Endodermal cell (in vitro differentiated cells): Measurements from ENCODE around the gene HADHA. TPM values are rescaled to one million over a fixed set of nuclear protein-coding genes. Genes with fewer than 3 reads are reported as not detected.
A peak's percentile ranks its signal among the peaks of the same experiment; 100 is the strongest.

Source experiments
- DNase-seq: peaks from one replicate; pipeline ENCODE4 v3.0.0-alpha.2; 2017
- H3K27ac ChIP-seq: 2 replicates; pipeline ENCODE4 v1.5.1; 2013; ENCODE audit warnings: mild to moderate bottlenecking, low read depth, low read length, moderate library complexity
- H3K27me3 ChIP-seq: 2 replicates; pipeline ENCODE4 v1.6.1; 2013; ENCODE audit warnings: mild to moderate bottlenecking, low read length, moderate library complexity; ENCODE audit not compliant: insufficient read depth, control insufficient read depth, poor library complexity, severe bottlenecking
- H3K36me3 ChIP-seq: 2 replicates; pipeline ENCODE4 v1.7.0; 2013; ENCODE audit warnings: mild to moderate bottlenecking, low read length, moderate library complexity; ENCODE audit not compliant: control insufficient read depth, insufficient read depth
- H3K4me1 ChIP-seq: one replicate; pipeline ENCODE4 v1.7.0; 2013; ENCODE audit warnings: low read length; ENCODE audit not compliant: control insufficient read depth, insufficient read depth
- H3K4me3 ChIP-seq: 2 replicates; pipeline ENCODE4 v1.5.1; 2013; ENCODE audit warnings: mild to moderate bottlenecking, low read length, moderate library complexity
- H3K9ac ChIP-seq: 2 replicates; pipeline ENCODE4 v1.6.1; 2013; ENCODE audit warnings: mild to moderate bottlenecking, low read length, moderate library complexity; ENCODE audit not compliant: poor library complexity, severe bottlenecking; ENCODE audit errors: extremely low read depth
- H3K9me3 ChIP-seq: 2 replicates; pipeline ENCODE4 v1.6.1; 2013; ENCODE audit warnings: mild to moderate bottlenecking, low read length, moderate library complexity; ENCODE audit not compliant: control insufficient read depth
- H3K27ac Mint-ChIP-seq: 2 replicates; pipeline ENCODE4 v1.8.0; 2020; ENCODE audit warnings: mixed read lengths
- H3K27me3 Mint-ChIP-seq: 2 replicates; pipeline ENCODE4 v1.8.0; 2021; ENCODE audit warnings: mild to moderate bottlenecking, mixed read lengths; ENCODE audit not compliant: insufficient read depth
- H3K36me3 Mint-ChIP-seq: 2 replicates; pipeline ENCODE4 v1.8.0; 2020; ENCODE audit warnings: low read depth, mixed read lengths
- H3K4me1 Mint-ChIP-seq: 2 replicates; pipeline ENCODE4 v1.8.0; 2020; ENCODE audit warnings: mixed read lengths
- H3K4me3 Mint-ChIP-seq: 2 replicates; pipeline ENCODE4 v1.8.0; 2020; ENCODE audit warnings: mild to moderate bottlenecking, moderate library complexity, mixed read lengths
- H3K9me3 Mint-ChIP-seq: 2 replicates; pipeline ENCODE4 v1.8.0; 2020; ENCODE audit warnings: mild to moderate bottlenecking, mixed read lengths
- WGBS, 2 experiments: methylation state at CpG; one replicate each; pipeline versions ENCODE4 v1.1.5 to v1.1.7; 2013; ENCODE audit warnings: missing lambda C conversion rate in 2 of 2, mixed read lengths in 1 of 2; ENCODE audit not compliant: insufficient coverage in 1 of 2, insufficient read length in 1 of 2; 5-methylcytosine and 5-hydroxymethylcytosine counted together
- total RNA-seq, 2 donors: library from RNA; stranded (reverse); fragmentation: NEBNext Ultra II Directional in 1 of 2; extraction: Animal tissue kit (Norgen Biotek cat#: 25700) in 1 of 2; gene quantifications; 2 replicates in 1 of 2; 3 replicates in 1 of 2; pipeline ENCODE4 v1.2.1, GENCODE V29; 2021
- TF ChIP-seq, protein P1 (sequence below): fragments of 200-600 bp; sonication (generic); conservative IDR thresholded peaks from 2 replicates; pipeline ENCODE4 v1.5.0; 2021; ENCODE audit warnings: antibody characterized with exemption, mild to moderate bottlenecking

The HADHA gene
- total RNA-seq, 2 donors from 2014 or later: 83.8 to 86.7 TPM

GRCh38 chr2:26195040-26195984 is 49.1 kb downstream of the HADHA start:
- Mint-ChIP-seq H3K4me1 (peaks cover 11% of the 10 kb centered on the region), H3K27ac (no peak overlapping the region), H3K9me3 (no peaks in the 10 kb centered on the region), H3K27me3 (peaks cover 6% of the 10 kb centered on the region), H3K4me3 (no peak overlapping the region), H3K36me3 (peaks cover 84% of the 10 kb centered on the region)
- H3K27me3 ChIP-seq: no peaks in the 10 kb centered on the region
- no peaks in the 10 kb centered on the region for H3K9me3 ChIP-seq
- H3K27ac ChIP-seq: no peak overlapping the region
- TF ChIP-seq, protein P1, sequence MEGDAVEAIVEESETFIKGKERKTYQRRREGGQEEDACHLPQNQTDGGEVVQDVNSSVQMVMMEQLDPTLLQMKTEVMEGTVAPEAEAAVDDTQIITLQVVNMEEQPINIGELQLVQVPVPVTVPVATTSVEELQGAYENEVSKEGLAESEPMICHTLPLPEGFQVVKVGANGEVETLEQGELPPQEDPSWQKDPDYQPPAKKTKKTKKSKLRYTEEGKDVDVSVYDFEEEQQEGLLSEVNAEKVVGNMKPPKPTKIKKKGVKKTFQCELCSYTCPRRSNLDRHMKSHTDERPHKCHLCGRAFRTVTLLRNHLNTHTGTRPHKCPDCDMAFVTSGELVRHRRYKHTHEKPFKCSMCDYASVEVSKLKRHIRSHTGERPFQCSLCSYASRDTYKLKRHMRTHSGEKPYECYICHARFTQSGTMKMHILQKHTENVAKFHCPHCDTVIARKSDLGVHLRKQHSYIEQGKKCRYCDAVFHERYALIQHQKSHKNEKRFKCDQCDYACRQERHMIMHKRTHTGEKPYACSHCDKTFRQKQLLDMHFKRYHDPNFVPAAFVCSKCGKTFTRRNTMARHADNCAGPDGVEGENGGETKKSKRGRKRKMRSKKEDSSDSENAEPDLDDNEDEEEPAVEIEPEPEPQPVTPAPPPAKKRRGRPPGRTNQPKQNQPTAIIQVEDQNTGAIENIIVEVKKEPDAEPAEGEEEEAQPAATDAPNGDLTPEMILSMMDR: no peak
- peaks cover 10% of the 10 kb centered on the region for H3K4me1 ChIP-seq
- no peak for DNase-seq
- WGBS, 2 experiments: 88 to 92% methylated on average over 4 to 12 of the region's 12 CpGs
- H3K9ac ChIP-seq: no peak overlapping the region
- no peak overlapping the region for H3K4me3 ChIP-seq
- peaks cover 88% of the 10 kb centered on the region for H3K36me3 ChIP-seq

DNA sequence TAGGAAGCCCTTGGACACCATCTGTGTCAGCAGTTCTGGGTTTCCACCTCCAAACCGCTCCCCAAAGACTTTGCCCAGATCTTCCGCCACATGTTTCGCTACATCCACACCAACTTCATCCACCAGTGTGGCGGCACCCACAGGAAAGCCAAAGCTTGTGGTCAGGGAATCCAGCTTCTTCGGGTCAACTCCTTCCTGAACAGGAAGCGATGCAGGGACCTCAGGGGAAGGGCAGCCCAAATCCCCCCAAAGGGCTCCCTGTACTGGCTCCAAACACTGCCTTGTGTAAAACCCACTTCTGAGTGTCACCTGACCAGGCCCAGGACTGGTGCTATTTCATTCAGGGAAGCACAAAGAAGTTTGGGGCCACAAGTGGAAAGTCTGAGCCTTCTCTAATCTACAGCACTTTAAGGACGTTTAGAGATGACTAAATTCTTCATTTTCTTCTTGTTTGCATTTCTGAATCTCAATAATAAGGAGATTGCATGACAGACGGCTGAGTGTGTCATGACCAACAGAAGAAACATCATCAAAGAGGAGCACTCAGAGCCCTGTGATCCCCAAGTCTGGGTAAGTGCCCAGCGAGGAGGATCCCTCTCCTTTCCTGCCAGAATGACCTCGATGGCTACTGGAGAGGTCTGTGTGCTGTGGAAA is 50.7 kb downstream of the HADHA start:
- H3K36me3 Mint-ChIP-seq: peaks cover 76% of the 10 kb centered on the region
- Histone ChIP-seq H3K27ac (no peak overlapping the region), H3K4me3 (no peak overlapping the region), H3K36me3 (peaks cover 84% of the 10 kb centered on the region), H3K9me3 (no peaks in the 10 kb centered on the region), H3K4me1 (peaks cover 10% of the 10 kb centered on the region), H3K9ac (no peak overlapping the region), H3K27me3 (no peaks in the 10 kb centered on the region)
- TF ChIP-seq, protein P1: no peak
- H3K4me1 Mint-ChIP-seq: peaks cover 11% of the 10 kb centered on the region
- no peaks in the 10 kb centered on the region for H3K27me3 Mint-ChIP-seq
- H3K9me3 Mint-ChIP-seq: no peaks in the 10 kb centered on the region
- WGBS, 2 experiments: 95 to 96% methylated on average over 6 to 10 of the region's 10 CpGs
- no peak for DNase-seq
- no peak overlapping the region for H3K27ac Mint-ChIP-seq
- H3K4me3 Mint-ChIP-seq: no peak overlapping the region

GRCh38 chr2:26191316-26192159 is 52.9 kb downstream of the HADHA start:
- H3K9ac ChIP-seq: no peak overlapping the region
- WGBS, 2 experiments: 93 to 100% methylated on average over 14 to 20 of the region's 20 CpGs
- no peak overlapping the region for H3K4me3 ChIP-seq
- H3K27me3 Mint-ChIP-seq: peaks cover 5% of the 10 kb centered on the region
- H3K36me3 ChIP-seq: peaks cover 72% of the 10 kb centered on the region
- H3K27me3 ChIP-seq: no peaks in the 10 kb centered on the region
- H3K27ac Mint-ChIP-seq: no peak overlapping the region
- TF ChIP-seq, protein P1: peak; percentile 38
- H3K4me3 Mint-ChIP-seq: no peak overlapping the region
- no peaks in the 10 kb centered on the region for H3K9me3 ChIP-seq
- H3K9me3 Mint-ChIP-seq: no peaks in the 10 kb centered on the region
- no peak overlapping the region for H3K27ac ChIP-seq
- H3K4me1 ChIP-seq: no peaks in the 10 kb centered on the region
- peaks cover 2% of the 10 kb centered on the region for H3K4me1 Mint-ChIP-seq
- DNase-seq: peak; percentile 62
- peaks cover 61% of the 10 kb centered on the region for H3K36me3 Mint-ChIP-seq
